Measurements from ENCODE around the gene PDSS2. TPM values are rescaled to one million over a fixed set of nuclear protein-coding genes. Genes with fewer than 3 reads are reported as not detected.

PDSS2 gene
- polyA plus RNA-seq, 3 donors, result 10.1 to 13.9 (median 13.3) TPM

DNA sequence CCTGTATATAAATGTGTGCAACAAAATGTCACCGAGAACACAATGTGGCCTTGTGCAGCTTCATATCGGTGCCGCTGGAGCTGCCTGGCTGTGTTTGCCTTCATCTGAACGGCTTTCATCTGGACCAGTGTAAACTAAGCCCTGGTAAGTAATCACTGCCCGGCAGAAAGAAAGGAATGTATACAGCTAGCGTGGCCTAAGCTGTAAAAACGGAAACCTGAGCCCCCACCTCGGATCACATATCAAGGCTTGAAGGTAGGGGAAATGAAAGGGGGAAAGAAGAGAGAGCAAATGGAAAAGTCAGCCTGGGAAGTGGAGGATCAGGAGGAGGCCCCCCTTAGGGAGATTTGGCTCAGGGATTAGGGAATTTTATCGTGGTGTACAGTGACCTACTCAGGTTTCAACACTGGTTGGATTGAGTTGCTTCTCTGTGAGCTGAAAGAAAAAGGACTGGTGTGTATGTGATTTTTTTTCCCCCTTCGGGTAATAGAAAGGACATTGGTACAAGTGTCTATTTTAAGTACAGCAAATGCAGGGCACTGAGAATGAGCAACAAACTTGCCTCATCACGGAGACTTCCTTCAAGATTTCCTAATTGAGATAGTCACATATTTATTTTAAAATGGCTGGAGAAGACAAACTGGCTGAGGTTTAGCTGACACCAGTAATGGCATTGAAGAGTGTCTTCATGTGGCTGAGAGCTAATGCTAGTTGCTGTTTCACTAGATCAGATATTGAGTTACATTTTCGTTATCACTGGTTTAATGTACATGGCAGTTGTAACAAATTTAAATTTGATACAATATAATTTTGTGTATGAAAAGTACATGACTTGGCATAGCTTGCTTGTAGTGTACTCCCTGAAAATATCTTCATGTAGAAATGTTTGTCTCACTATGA lies 34.0 kb upstream of the PDSS2 start:
- H3K79me2 ChIP-seq (ENCODE audit: insufficient read depth, low read length), result no peaks in the 10 kb centered on the region
- H3K9ac ChIP-seq (ENCODE audit: insufficient read depth, low read length, poor library complexity, severe bottlenecking), result no peak overlapping the region
- peaks cover 71 to 72% of the 10 kb centered on the region in 2 donors for H3K27me3 ChIP-seq (ENCODE audit: control insufficient read depth in 2 of 2, insufficient read depth in 2 of 2, low read length in 2 of 2)

More for the DNA sequence above, 34.0 kb upstream of the PDSS2 start:
- Histone ChIP-seq H3K4me2 (replicated peaks; ENCODE audit: extremely low read depth, low read length, poor library complexity, severe bottlenecking) (no peak overlapping the region), H3K36me3 (replicated peaks in 1 of 2; ENCODE audit: control insufficient read depth in 1 of 2, insufficient read depth in 2 of 2, low read length in 2 of 2) (no peaks in the 10 kb centered on the region), H3K9me3 (replicated peaks in 1 of 2; ENCODE audit: control insufficient read depth in 1 of 2, insufficient read depth in 1 of 2, low read length in 2 of 2) (peaks cover 0 to 19% of the 10 kb centered on the region in 2 donors), H2AFZ (ENCODE audit: insufficient read depth, low read depth, low read length, poor library complexity, severe bottlenecking) (no peak overlapping the region), H4K20me1 (ENCODE audit: insufficient read depth, low read length) (no peaks in the 10 kb centered on the region), H3K4me1 (ENCODE audit: control insufficient read depth in 1 of 2, insufficient read depth in 2 of 2, low read length in 2 of 2) (peaks cover 24 to 26% of the 10 kb centered on the region in 2 donors), H3K4me3 (replicated peaks in 1 of 3; ENCODE audit: low read depth in 2 of 3, low read length in 3 of 3) (no peak overlapping the region), H3K27ac (ENCODE audit: low read depth in 1 of 2, low read length in 2 of 2) (no peak overlapping the region)
- WGBS (ENCODE audit: insufficient coverage), result 34% methylated on average over 7 of the region's 12 CpGs
- H3K4me3 Mint-ChIP-seq, result no peak overlapping the region
- H3K4me1 Mint-ChIP-seq, result peaks cover 21% of the 10 kb centered on the region
- DNase-seq, result no peak
- TF ChIP-seq, protein P1, sequence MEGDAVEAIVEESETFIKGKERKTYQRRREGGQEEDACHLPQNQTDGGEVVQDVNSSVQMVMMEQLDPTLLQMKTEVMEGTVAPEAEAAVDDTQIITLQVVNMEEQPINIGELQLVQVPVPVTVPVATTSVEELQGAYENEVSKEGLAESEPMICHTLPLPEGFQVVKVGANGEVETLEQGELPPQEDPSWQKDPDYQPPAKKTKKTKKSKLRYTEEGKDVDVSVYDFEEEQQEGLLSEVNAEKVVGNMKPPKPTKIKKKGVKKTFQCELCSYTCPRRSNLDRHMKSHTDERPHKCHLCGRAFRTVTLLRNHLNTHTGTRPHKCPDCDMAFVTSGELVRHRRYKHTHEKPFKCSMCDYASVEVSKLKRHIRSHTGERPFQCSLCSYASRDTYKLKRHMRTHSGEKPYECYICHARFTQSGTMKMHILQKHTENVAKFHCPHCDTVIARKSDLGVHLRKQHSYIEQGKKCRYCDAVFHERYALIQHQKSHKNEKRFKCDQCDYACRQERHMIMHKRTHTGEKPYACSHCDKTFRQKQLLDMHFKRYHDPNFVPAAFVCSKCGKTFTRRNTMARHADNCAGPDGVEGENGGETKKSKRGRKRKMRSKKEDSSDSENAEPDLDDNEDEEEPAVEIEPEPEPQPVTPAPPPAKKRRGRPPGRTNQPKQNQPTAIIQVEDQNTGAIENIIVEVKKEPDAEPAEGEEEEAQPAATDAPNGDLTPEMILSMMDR (IDR thresholded peaks at IDR 0.05), result no peak
- H3K9me3 Mint-ChIP-seq, result peaks cover 0 to 17% (median 3%) of the 10 kb centered on the region in 7 donors
- no peak overlapping the region for H3K27ac Mint-ChIP-seq
- peaks cover 27 to 31% (median 30%) of the 10 kb centered on the region in 3 donors for H3K27me3 Mint-ChIP-seq (ENCODE audit: low read depth in 3 of 3)
- intact Hi-C loops (cut with micrococcal nuclease), result loop anchor here in 1 of 2 donors (5.0 kb wide), 1 partner anchor 339 kb away; no protein-coding TSS in a partner anchor
- peaks cover 2 to 5% of the 10 kb centered on the region in 2 donors for H3K36me3 Mint-ChIP-seq
